CD4-positive, alpha-beta T cell (primary cell): Measurements from ENCODE around the gene RAD51B. TPM values are rescaled to one million over a fixed set of nuclear protein-coding genes. Genes with fewer than 3 reads are reported as not detected.

ENCODE experiments used
- ATAC-seq: fragments of 200-7000 bp; cut with Tn5 transposase; one replicate; pipeline ENCODE4 v1.10.0; 2022; ENCODE audit warnings: mild to moderate bottlenecking; ENCODE audit not compliant: poor library complexity
- CTCF ChIA-PET: fragments of 350-600 bp; sonication (Branson Sonifier 250); formaldehyde crosslinking; loops from one replicate; lab custom pipeline; 2021; ENCODE audit warnings: antibody characterized with exemption, inconsistent platforms; lab: Charles Lee
- POLR2A ChIA-PET: fragments of 350-600 bp; sonication (Branson Sonifier 250); formaldehyde crosslinking; loops from one replicate; lab custom pipeline; 2021; ENCODE audit warnings: antibody characterized with exemption, inconsistent platforms; lab: Charles Lee
- DNase-seq, 14 experiments: peaks; one replicate each; pipeline ENCODE4 v3.0.0-alpha.2; 2013 to 2020; ENCODE audit warnings: mixed read lengths in 2 of 14
- H3K27ac ChIP-seq, 2 donors: one replicate each; pipeline versions ENCODE4 v1.5.1 to v1.7.0; 2013; ENCODE audit warnings: low read length in 2 of 2, low read depth in 1 of 2, mild to moderate bottlenecking in 1 of 2
- H3K27me3 ChIP-seq, 2 experiments: 1 replicate in 1 of 2; 2 replicates in 1 of 2; pipeline versions ENCODE4 v1.6.1 to v1.7.0; 2013; ENCODE audit warnings: low read length in 2 of 2, control low read depth in 1 of 2, mild to moderate bottlenecking in 1 of 2, moderate library complexity in 1 of 2; ENCODE audit not compliant: insufficient read depth in 2 of 2, control insufficient read depth in 1 of 2
- H3K36me3 ChIP-seq: one replicate; pipeline ENCODE4 v1.6.1; 2013; ENCODE audit warnings: low read length, control low read depth; ENCODE audit not compliant: insufficient read depth
- H3K4me1 ChIP-seq: one replicate; pipeline ENCODE4 v1.6.1; 2013; ENCODE audit warnings: low read length, control low read depth; ENCODE audit not compliant: insufficient read depth
- H3K4me3 ChIP-seq: one replicate; pipeline ENCODE4 v1.5.1; 2013; ENCODE audit warnings: mild to moderate bottlenecking, low read length, moderate library complexity
- H3K9me3 ChIP-seq, 2 experiments: 1 replicate in 1 of 2; 2 replicates in 1 of 2; pipeline versions ENCODE4 v1.6.1 to v1.7.0; 2013; ENCODE audit warnings: low read length in 2 of 2, mild to moderate bottlenecking in 2 of 2, control low read depth in 1 of 2, moderate library complexity in 1 of 2; ENCODE audit not compliant: control insufficient read depth in 1 of 2, insufficient read depth in 1 of 2
- H3K27ac Mint-ChIP-seq: one replicate; pipeline ENCODE4 v1.8.0; 2020; ENCODE audit warnings: mixed read lengths
- H3K27me3 Mint-ChIP-seq: one replicate; pipeline ENCODE4 v1.8.0; 2021; ENCODE audit warnings: mixed read lengths
- H3K36me3 Mint-ChIP-seq: one replicate; pipeline ENCODE4 v1.8.0; 2021; ENCODE audit warnings: low read depth, mixed read lengths
- H3K4me1 Mint-ChIP-seq: one replicate; pipeline ENCODE4 v1.8.0; 2021; ENCODE audit warnings: low read depth, mixed read lengths
- H3K4me3 Mint-ChIP-seq: one replicate; pipeline ENCODE4 v1.8.0; 2020; ENCODE audit warnings: mild to moderate bottlenecking, mixed read lengths
- H3K9me3 Mint-ChIP-seq: one replicate; pipeline ENCODE4 v1.8.0; 2020; ENCODE audit warnings: mixed read lengths
- intact Hi-C, 2 experiments: fragments of 100-400 bp; cut with DNase I in 1 of 2; cut with micrococcal nuclease in 1 of 2; formaldehyde crosslinking; loops; one replicate each; pipeline versions ENCODE4 v1.15.1 to v1.9.0; 2023 to 2025; cut with DNase I, micrococcal nuclease
- total RNA-seq, 174 experiments: library from RNA in 2 of 174; stranded (reverse) in 2 of 174; gene quantifications; one replicate each; pipeline ENCODE4 v1.2.3 and lab custom pipeline; 2021 to 2026
- TF ChIP-seq, protein P1 (sequence below): fragments of 200-600 bp; IDR thresholded peaks from one replicate; pipeline ENCODE4 v1.8.0; 2022; ENCODE audit warnings: antibody characterized with exemption, mild to moderate bottlenecking

RAD51B gene
- total RNA-seq, 2 experiments from 2014 or later: 18.4 to 20.0 TPM

DNA sequence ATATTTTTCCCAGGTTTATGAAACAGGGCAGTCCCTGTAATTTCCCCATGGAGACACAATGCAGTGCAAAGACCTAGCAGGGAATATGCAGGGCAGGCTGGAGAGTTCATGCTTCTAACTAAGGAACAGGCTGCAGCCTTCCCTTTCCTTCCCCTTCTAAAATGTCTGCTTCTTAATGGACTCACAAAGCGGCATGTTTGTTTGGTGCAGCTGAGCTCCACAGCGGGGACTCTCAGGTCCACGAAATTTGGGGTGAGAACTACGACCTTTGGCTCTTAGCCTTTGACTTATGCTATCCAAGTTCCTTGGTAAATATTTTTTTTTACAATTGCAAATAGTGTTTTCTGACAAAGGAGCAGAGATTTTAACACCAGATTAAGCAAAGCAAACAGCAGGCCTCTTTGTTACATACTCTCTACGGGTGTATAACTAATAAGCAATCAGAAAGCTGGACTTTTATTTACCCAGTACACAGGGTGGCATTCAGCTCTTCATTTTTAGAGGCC is 649.7 kb downstream of the RAD51B start:
- H3K27ac ChIP-seq: no peak overlapping the region
- intact Hi-C loops: no loop called here

DNA sequence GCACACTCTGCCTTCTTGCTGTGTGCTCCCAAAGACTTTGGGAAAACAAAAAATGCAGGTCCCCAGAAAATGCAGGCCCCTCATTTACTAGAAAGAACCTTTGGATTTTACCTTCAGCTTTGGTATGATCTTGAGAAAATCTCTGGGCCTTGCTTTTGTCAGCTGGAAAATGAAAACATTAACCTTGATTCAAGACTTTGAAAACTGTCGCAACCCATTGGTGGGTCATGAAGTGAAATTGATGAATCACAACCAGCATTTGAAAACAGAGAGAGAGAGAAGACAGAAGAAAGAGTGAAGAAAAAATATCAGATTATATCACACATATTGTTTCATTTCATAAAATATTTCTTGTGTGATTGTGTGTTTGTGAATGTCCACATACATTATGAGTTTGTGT is 650.8 kb downstream of the RAD51B start:
- H3K27me3 Mint-ChIP-seq: no peaks in the 10 kb centered on the region
- intact Hi-C loops: no loop called here
- Histone ChIP-seq H3K4me3 (no peak overlapping the region), H3K4me1 (peaks cover 11% of the 10 kb centered on the region), H3K36me3 (no peaks in the 10 kb centered on the region), H3K9me3 (no peaks in the 10 kb centered on the region), H3K27ac (no peak overlapping the region), H3K27me3 (no peaks in the 10 kb centered on the region)
- TF ChIP-seq, protein P1, sequence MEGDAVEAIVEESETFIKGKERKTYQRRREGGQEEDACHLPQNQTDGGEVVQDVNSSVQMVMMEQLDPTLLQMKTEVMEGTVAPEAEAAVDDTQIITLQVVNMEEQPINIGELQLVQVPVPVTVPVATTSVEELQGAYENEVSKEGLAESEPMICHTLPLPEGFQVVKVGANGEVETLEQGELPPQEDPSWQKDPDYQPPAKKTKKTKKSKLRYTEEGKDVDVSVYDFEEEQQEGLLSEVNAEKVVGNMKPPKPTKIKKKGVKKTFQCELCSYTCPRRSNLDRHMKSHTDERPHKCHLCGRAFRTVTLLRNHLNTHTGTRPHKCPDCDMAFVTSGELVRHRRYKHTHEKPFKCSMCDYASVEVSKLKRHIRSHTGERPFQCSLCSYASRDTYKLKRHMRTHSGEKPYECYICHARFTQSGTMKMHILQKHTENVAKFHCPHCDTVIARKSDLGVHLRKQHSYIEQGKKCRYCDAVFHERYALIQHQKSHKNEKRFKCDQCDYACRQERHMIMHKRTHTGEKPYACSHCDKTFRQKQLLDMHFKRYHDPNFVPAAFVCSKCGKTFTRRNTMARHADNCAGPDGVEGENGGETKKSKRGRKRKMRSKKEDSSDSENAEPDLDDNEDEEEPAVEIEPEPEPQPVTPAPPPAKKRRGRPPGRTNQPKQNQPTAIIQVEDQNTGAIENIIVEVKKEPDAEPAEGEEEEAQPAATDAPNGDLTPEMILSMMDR: no peak
- H3K36me3 Mint-ChIP-seq: no peaks in the 10 kb centered on the region
- H3K4me1 Mint-ChIP-seq: peaks cover 20% of the 10 kb centered on the region
- DNase-seq (no peak), ATAC-seq (no peak)
- CTCF ChIA-PET: interaction anchor here (0.6 kb wide), 1 partner anchor 13 kb away, joined by 3 read pairs; no protein-coding TSS in a partner anchor
- POLR2A ChIA-PET: interaction anchor here (0.7 kb wide), 2 partner anchors 11 to 37 kb away, joined by 3 read pairs; no protein-coding TSS in a partner anchor
- no peaks in the 10 kb centered on the region for H3K9me3 Mint-ChIP-seq
- no peak overlapping the region for H3K27ac Mint-ChIP-seq
- H3K4me3 Mint-ChIP-seq: no peak overlapping the region

More for the DNA sequence above, 649.7 kb downstream of the RAD51B start:
- TF ChIP-seq, protein P1: no peak
- no peaks in the 10 kb centered on the region for H3K9me3 ChIP-seq
- no peaks in the 10 kb centered on the region for H3K27me3 ChIP-seq
- POLR2A ChIA-PET: interaction anchor here (1.0 to 2.0 kb wide), 3 partner anchors 12 to 38 kb away, joined by 3 to 7 read pairs (median 7); no protein-coding TSS in a partner anchor
- H3K4me1 Mint-ChIP-seq: peaks cover 20% of the 10 kb centered on the region
- CTCF ChIA-PET: no interaction called here
- no peak overlapping the region for H3K4me3 Mint-ChIP-seq
- no peaks in the 10 kb centered on the region for H3K36me3 Mint-ChIP-seq
- DNase-seq (no peak), ATAC-seq (no peak)
- H3K27me3 Mint-ChIP-seq: no peaks in the 10 kb centered on the region
- H3K4me1 ChIP-seq: peaks cover 11% of the 10 kb centered on the region
- H3K4me3 ChIP-seq: no peak overlapping the region
- peak overlapping the region; percentile 17 for H3K27ac Mint-ChIP-seq
- H3K36me3 ChIP-seq: no peaks in the 10 kb centered on the region
- no peaks in the 10 kb centered on the region for H3K9me3 Mint-ChIP-seq

DNA sequence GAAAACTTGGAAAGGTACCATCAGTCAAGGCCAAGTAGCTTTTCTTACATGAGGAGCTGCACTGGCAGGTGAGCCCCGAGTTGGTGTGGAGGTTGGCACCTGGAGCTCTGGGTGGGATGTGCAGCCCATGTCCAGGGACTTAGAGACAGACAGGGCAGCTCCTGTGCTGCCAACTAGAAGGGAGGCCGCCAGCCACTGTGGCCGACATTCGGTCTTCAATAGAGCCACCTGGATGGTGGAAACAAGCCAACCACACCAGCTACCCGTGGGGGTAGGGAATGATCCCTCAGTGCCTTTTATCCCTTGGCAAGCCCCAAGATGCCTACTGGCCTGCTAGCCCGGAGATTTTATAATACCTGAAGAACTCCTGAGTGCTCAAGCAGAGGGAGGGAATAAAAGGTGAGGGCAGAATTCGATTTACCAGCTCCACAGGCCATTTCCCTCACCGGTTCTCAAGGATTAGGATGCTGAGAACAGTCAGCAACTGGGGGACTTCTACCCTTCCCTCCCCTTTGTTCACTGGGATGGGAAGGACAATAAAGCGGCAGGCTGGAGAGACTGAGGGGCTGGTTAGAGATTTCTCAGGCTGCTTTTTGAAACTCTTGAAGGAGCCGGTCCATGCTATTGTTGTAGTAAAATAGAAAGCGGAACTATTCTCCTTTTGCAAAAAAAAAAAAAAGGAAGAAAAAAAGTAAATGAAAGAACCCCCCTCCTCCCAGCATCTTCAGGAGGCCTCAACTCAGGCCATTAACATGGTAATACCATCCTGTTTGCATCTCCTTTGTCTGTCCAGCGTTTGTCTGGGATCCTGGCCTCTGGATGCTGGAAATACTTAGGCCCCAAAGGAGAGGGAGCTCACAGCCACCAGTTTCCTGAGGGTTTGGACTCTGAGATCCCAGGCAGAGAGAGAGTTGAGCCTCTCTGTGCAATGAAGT is 651.7 kb downstream of the RAD51B start:
- Mint-ChIP-seq H3K36me3 (no peaks in the 10 kb centered on the region), H3K4me1 (peaks cover 20% of the 10 kb centered on the region), H3K9me3 (no peaks in the 10 kb centered on the region), H3K27me3 (no peaks in the 10 kb centered on the region), H3K4me3 (no peak overlapping the region), H3K27ac (no peak overlapping the region)
- no peak for DNase-seq
- ATAC-seq: no peak
- no peaks in the 10 kb centered on the region for H3K36me3 ChIP-seq
- CTCF ChIA-PET: no interaction called here
- POLR2A ChIA-PET: interaction anchor here (0.6 to 1.0 kb wide), 3 partner anchors 36 to 519 kb away, joined by 3 to 4 read pairs (median 3); no protein-coding TSS in a partner anchor
- TF ChIP-seq, protein P1: no peak
- H3K27ac ChIP-seq: no peak overlapping the region
- no peak overlapping the region for H3K4me3 ChIP-seq
- no peaks in the 10 kb centered on the region for H3K9me3 ChIP-seq
- intact Hi-C loops: no loop called here
- H3K27me3 ChIP-seq: no peaks in the 10 kb centered on the region
- H3K4me1 ChIP-seq: peaks cover 11% of the 10 kb centered on the region
